ENCODE measurements around the gene MAPRE2.

- TF ChIP-seq CTCF (IDR thresholded peaks at IDR 0.05) (no peak), POLR2A (IDR thresholded peaks at IDR 0.05) (no peak), POLR2AphosphoS5 (IDR thresholded peaks at IDR 0.05) (no peak), EP300 (IDR thresholded peaks at IDR 0.05) (no peak)
Measured at GRCh38 chr18:35153609-35154272, 112.5 kb downstream of the MAPRE2 start.

Data from upper lobe of left lung (tissue), 4 donors.